ENCODE data around the gene PRKAG2.
"Not testable (repeated sequence)": the region's sequence is repeated elsewhere in the genome, so short reads cannot be mapped to it uniquely, and the experiment has no call there.

The PRKAG2 gene

GRCh38 chr7:151883857-151884256 lies 6.9 kb upstream of the PRKAG2 start:
- no peak for DNase-seq

GRCh38 chr7:151882734-151883133 lies 5.8 kb upstream of the PRKAG2 start:
- no peak for DNase-seq

- DNase-seq = no peak
Observed at GRCh38 chr7:151880688-151881087, 3.8 kb upstream of the PRKAG2 start.

DNA sequence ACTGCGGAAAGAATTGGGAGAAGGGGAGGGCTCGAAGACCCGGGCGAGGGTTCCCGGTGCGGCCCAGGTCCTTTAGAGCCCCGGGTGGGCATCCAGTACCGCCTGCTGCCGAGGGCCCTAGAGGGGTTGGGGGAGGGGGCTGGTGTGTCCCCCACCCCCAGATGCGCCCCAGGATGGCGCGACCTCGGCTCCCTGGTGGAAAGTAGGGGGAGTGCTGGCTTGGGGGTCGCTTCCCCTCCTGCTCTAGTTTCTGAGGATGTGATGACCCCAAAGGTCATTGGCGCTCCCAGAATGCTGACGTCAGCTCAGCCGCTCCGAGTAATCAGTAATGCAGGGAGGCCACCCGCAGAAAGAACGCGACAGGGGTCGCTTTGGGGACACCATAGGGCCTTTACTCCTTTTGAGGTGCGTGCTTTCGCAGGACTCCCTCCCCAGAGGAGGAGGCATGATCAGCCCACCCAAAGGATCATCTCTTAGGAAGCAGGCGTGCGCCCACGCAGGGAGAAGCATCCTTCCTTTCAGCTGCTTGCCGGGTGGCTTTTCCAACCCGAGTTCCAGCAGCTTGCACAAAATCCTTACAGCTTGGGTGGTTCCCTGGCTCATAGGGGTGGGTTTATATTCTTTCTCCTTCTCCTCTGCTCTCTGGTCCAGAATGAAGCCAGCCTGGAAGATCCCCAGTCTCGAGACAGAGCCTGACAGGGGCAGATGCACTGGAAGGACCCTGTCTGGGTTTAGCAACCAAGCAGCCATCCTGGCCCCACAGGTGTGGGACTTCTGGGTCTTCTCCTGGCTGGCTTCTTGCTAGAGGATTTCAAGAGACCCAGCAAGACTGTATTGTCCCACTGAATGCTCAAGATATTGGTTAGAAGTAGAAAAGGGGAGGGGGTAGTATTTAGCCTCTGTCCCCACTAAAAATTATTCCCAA lies 1.3 kb upstream of the PRKAG2 start:
- DNase-seq = no peak

DNA sequence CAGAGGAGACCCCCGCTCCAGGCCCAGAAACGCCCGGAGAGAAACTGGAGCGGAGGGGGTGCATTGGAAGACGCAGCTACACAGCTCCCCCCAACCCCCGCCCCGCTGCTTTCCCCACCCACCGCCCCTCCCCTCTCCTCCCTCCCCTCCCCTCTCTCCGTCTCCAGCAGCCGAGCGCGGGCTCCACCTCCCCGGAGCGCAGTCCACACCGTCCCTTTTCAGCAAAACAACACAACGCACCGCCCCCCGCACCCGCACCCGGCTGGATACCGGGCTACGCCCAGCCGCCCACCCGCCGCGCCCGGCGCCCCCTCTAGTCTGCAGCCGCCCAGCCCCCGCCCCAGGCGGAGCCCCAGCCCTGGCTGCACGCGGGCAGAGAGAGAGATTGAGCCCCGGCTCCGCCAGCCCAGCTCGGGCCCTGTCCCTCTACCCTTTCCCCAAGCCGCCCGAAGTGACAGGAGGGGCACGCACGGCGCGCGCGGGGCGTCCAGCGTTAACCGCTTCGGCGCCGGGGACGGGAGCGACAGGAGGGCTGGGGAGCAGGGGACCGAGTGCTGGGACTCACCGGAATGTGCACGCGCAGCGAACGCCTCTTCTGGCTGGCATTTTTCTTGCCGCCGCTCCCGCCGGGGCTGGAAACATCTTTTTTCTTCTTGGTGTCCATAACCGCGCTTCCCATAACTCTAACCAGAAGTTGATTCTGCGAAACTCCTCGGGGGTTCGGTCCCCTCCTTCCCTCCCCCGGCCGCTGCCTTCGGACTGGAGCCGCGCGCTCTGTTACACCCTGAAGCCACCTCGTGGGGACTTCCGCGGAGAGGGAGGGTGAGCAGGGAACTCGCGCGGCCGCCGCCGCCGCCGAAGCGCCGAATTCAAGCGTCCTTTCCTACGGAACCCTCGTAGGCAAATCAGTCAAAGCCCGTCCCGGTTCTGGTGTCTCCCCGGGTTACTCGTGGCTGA lies 695 bp downstream of the PRKAG2 start:
- DNase-seq = peak; percentile 43

DNA sequence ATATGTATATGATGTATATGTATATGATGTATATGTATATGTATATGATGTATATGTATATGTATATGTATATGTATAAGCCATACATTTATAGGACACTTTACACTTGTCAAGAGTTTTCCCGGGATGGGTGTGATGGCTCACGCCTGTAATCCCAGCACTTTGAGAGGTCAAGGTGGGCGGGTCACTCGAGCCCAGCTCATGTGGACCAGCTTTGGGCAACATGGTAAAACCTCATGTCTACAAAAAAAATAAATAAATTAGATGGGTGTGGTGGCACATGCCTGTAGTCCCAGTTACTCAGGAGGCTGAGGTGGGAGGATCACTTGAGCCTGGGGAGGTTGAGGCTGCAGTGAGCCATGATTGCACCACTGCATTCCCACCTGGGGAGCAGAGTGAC lies 2.4 kb downstream of the PRKAG2 start:
- DNase-seq = not testable (repeated sequence)

GRCh38 chr7:151873402-151873965 lies 3.4 kb downstream of the PRKAG2 start:
- no peak for DNase-seq

DNA sequence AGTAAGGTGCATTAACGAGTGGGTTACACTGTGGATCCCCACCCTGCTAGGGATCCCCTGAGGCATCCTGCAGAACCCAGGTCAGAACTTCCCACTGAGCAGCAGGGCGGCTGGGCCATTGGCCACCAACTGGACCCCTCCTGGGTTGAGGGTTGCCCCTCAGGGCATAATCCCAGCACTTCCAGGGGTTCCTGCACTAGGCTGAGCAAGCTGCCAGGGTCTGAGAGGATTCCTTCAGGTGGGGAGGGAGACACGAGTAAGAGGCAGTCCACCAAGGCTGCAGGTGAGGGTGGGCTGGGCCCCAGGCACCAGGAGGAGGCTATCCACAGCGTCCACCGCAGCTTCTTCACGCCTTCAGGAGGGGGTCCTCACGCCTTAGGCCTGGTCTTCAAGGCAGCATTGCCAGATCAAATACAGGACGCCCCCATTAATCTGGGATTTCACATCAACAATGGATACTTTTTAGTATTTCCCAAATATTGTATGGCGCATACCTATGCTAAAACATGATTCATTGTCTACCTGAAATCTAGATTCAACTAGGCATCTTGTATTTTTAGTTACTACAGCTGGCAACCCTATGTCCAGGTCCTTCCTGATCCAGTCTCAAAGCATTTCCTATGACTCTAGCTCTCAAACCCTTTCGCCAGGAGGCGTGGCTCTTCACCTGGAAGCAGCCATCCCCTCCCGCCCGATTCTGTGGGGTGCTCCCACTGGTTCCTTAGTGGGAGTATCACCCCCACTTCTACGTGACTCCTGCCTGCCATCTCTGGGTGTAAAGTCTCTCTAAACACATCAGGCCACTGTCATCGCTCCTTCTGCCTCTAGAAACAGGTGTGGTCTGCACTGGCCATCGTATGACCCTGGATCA lies 4.1 kb downstream of the PRKAG2 start:
- no peak for DNase-seq

DNA sequence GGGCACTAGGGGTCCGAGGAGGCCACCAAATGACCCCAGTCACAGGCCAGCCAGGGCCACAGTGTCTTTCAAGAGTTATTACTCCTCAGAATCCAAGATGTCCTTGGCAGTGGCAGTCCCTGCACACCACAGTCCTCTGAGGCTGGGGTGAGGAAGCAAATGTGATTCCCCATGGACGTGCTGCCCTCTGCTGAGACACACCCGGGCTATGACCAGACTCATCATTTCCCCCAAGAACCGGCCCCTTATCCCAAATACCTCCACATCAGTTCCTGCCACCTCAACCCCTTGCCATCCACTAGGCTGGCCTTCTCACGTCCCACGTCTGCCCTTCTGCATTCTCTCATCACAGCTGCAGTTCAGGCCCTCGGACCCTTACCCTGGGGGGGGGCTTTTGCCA lies 5.0 kb downstream of the PRKAG2 start:
- no peak for DNase-seq

DNA sequence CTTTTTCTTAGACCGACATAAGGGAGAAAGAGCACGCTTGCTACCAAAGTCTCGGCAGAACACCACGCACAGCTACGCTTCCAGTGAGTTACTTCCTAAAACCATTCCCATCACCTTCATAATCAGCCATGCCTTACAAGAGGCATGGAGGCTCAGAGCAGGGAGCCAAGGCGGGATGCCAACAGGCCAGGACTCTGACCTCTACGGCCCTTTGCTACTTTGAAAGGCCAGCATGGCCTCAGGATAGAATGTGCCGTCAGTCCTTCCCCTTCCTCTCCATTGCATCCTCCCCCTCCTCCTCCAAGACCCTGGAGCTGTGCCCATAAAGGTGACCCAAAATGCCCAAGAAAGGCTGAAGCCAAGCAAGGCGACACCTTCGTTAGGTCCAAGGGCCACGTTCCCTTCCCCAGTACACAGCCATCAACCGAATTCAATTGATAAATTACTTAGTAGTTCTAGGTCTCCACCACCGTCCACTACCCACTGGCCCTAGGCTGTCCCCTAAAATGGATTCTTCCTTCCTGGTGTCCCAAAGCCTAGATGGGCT lies 5.7 kb downstream of the PRKAG2 start:
- no peak for DNase-seq

DNA sequence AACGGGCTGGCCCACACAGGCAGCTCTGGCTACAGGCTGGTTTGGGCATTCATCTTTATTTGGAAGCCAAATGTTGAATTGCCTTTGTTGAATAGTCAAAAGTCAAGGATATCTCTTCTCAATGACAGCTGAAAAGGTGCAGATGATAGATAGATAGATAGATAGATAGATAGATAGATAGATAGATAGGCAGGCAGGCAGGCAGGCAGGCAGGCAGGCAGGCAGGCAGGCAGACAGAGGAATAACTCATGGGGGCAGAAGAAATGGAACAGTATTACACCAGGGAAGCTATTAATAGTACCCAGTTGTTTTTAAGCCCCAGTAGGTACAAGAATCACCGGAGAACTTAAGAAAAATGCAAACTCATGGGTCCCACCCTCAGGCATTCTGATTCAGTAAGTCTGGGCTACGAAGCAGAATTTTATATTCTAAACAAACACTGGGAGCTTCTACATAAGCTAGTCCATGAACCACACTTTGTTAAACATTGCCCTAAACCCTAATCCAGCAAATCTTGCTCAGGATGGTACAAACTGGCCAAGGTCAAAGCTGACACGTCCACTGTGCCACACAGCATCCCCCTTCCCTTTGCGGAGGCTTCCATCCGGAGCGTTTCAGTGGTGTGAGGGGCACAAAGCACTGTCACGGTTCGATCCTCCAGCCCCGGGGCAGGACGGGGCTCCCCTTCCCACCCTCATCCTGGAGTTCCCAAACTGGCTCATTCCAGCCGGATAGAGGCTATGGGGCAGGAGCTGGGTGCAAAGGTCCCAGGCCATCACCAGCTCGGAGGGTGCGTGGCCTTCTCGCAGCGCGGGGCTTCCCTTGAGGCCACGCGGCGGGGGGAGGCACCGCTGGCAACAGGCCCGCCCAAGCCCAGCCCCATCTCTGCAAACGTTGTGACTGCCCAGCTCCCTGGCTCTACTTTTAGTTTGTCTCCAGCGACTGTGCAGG lies 6.7 kb downstream of the PRKAG2 start:
- no peak for DNase-seq

- DNase-seq = no peak
Observed at GRCh38 chr7:151869455-151869854, 7.5 kb downstream of the PRKAG2 start.

DNA sequence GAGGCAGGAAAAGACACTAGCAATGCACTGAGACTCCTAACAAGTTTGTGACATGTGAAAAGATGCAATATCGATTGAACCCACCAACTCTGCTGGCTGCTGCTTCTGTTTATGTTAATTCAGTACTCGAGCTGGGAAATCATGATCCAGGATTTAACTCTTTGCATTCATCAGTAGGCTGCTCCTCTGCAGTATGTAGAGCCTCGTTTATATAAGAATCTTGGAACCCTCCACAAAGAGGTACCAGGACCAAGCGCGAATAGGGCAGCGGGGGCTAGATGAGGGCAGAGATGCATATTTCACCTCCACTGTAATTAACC lies 7.8 kb downstream of the PRKAG2 start:
- DNase-seq = no peak

DNA sequence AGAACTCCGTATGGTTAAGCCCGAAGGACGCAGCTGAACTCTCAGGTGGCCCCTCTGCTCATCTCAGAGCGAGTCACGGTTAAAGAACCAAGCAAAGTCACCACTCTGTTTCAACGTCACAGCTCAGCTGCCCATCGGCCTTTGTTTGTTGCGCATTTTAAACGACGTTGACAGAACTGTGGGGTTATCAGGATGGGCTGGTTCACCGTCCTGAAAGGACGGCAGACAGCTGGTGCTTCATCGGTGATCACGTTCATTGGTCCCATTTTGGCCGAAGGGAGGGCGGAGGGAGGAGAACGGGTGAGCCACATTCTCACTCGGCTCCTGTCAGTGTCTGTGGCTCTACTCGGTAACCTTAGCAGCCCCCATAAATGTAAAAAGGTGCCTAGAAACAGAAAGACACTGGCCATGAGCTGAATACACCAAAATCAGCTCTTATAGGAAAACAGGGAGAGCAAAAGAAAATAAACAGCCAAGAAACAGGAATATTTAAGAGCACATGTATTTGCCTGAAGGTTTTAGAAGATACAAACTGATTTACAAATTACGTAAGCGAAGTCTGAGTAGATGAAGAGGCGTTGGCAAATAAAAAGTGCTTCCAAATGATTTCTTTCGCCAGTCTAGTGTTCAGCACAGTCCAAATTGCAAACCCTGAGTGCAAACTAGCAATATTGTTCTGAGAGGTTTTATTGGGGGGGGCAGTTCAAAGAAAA lies 8.4 kb downstream of the PRKAG2 start:
- DNase-seq = no peak

DNA sequence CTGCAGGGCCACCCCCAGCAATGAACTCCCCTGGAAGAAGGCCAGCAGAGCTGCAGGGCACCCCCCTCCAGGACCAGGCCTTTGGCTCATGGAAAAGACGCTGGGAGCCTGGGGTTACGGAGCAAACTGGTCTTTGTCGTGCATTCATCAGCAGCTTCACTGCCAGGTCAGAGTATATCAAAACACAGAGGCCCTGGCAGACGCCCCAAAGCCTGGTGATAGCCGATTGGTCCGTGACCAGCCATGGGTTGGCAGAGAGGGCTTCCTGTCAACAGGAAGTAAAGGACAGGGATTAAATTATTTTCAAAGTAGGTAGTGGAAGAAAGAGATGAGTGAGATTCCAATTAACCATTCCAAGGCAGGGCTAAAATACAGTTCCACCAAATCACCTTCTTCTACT lies 9.0 kb downstream of the PRKAG2 start:
- DNase-seq = no peak

- no peak for DNase-seq
Observed at GRCh38 chr7:151866761-151867655, 9.9 kb downstream of the PRKAG2 start.

GRCh38 chr7:151866028-151866427 lies 10.9 kb downstream of the PRKAG2 start:
- no peak for DNase-seq

- no peak for DNase-seq
Observed at GRCh38 chr7:151865070-151865670, 11.7 kb downstream of the PRKAG2 start.

DNA sequence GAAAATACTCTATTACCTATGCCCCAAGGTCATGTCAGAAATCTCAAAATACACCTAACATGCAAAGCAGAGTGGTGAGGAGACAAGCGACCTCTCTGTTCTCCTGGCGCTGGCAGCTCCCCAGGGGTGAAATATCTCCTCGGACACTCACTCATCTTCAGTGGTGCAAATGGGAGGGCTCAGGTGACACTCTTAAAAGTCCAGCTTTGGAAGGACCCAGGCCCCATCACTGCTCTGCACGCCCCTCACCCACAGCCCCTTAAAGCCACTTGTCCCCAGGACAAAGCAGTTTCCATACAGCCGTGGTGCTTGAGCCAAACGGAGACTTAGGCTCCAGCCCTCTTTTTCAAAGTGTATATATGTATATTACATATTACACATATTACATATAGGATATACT lies 12.4 kb downstream of the PRKAG2 start:
- no peak for DNase-seq
